OCI-LY1 (cell line): ENCODE results near the gene FAM184A.

Experiments
- CTCF ChIP-seq: fragments of 200-600 bp; sonication (generic), shearing (Covaris generic); IDR thresholded peaks from 2 replicates; pipeline ENCODE4 v1.5.1; 2017; ENCODE audit warnings: mild to moderate bottlenecking, antibody characterized with exemption, low read length, moderate library complexity, mixed read lengths
- EZH2 ChIP-seq: fragments of 200-600 bp; sonication (generic), shearing (Covaris generic); IDR thresholded peaks from 2 replicates; pipeline ENCODE4 v1.8.0; 2017; ENCODE audit warnings: borderline replicate concordance, mixed run types, mild to moderate bottlenecking, antibody characterized with exemption, low read length, moderate library complexity, mixed read lengths

- TF ChIP-seq CTCF = no peak
- no peak for TF ChIP-seq EZH2
These were observed 54.4 kb downstream of the FAM184A start for GRCh38 chr6:119024111-119024510.
